Kidney glomerular epithelial cell (primary cell): ENCODE results near the gene NKIRAS1.
"Not testable (repeated sequence)": the region's sequence is repeated elsewhere in the genome, so short reads cannot be mapped to it uniquely, and the experiment has no call there.

Experiments
- DNase-seq: peaks from one replicate; lab custom pipeline; 2025; lab: John Stamatoyannopoulos, UW

NKIRAS1 gene

DNA sequence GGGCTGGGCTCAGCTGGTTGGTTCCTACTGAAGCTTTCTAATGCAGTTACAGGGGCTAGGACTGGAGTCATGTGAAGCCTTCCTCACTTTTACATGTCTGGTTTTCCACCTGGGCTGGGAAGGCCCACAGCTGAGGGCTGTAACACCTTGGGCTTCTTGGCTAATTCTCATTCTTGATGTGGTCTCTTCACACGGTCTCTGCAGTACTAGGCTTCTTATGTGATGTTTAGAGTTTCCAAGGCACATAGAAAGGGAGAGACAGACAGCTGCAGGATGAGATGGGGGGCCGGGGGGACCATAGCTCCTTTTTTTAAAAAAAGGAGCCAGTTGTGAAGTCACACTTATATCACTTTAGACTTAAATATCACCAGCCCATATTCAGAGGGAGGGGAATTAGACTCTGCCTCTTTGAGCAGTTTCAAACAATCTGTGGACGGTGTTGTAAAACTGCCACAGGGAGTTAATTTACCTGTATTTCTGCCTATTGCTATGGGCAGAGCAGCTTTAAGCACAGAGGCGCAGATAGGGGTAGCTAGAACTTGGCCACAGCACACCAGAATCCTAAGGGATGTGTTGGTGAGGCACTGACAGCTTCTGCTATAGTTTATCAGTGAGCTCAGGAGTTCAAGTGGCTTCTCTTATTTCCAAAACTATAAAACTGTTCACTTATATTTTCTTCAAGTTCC lies 46.7 kb downstream of the NKIRAS1 start:
- DNase-seq: no peak

DNA sequence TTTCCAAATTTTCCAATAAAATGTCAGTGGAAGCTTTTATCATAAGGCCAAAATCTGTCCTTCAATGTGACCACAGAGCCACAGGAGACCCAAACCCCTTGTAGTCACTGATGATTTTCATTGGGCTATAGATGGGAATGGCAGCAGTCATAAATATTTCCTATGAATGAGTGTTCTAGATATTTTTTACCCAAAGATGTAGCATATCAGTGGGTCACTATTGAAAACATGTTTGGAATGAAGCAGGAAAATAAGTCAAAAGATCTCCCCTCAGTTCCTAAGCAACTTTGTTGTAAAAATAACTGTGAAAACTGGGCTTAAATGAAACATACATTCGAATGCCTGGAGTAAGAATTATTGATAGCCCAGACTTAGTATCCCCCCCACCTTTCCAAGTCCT lies 49.0 kb downstream of the NKIRAS1 start:
- DNase-seq: no peak

DNA sequence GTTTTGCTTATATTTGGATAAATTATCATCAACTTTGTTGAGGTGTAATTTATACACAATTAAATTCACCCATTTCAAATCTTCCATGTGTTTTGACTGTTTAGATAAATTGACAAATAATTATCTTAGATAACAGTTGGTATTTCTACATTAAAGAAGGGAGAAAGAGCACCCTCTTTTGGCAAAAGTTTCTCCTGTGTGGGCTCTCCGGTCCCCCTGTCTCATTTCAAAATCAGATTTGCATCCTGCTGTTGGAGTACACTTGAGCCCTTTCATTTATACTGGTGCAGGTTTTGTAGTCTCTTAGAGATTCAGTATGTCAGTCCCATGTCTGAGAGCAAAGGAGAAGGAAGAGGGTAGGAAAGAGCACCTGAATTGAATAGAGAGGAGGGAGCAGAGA lies 49.4 kb downstream of the NKIRAS1 start:
- no peak for DNase-seq

DNA sequence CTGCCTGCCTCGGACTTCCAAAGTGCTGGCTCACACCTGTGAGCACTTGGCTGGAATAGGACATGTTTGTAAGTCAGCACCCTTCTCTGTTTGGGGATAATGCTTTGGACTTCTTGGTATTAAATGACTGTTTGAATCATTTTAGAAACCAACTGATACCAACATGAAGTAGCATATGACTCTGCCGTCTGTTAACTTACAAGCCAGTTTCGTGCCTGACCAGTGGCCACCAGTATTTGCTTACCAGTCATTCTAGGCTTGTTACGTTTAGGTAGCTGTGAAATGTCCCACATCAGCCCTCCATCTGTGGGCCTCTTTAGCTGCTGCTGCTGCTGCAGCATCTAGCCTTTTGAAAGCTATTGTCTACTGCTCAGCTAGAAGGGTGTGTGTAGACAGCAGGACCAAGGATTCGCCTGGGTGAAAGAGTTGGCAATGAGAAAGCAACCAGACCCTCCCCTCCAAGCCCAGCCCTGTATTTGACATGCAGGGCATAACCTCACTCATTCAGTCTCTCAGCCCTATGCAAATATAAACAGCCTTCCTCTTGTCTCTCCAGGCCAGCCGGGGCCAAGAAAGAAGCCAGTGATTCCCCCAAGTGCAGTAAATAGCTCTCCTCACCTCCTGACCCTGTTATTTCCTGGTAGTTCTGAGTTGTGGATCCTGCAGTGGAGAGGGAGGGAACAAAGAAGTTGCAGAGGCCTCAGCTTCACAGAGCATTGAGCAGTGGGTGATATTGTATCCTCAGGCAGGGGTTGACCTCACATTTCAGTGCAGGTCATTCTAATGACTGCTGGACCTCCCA lies 51.0 kb downstream of the NKIRAS1 start:
- peak; percentile 40 for DNase-seq

DNA sequence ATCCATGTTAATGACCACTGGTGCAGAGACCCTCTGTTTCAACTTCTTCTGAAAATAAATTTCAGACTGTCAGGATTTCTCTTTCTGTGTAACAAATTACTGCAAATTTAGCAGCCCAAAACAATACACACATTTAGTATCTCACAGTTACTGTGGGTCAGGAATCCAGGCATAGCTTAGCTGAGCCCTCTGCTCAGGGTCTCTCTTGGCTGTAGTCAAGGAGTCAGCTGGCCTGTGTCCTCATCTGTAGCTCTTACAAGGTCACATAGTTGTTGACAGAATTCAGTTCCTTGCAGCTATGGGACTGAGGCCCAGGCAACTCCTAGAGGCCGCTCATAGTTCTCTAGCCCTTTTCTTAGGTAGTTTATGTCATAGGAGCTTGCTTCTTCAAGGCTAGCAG lies 51.9 kb downstream of the NKIRAS1 start:
- DNase-seq: no peak

DNA sequence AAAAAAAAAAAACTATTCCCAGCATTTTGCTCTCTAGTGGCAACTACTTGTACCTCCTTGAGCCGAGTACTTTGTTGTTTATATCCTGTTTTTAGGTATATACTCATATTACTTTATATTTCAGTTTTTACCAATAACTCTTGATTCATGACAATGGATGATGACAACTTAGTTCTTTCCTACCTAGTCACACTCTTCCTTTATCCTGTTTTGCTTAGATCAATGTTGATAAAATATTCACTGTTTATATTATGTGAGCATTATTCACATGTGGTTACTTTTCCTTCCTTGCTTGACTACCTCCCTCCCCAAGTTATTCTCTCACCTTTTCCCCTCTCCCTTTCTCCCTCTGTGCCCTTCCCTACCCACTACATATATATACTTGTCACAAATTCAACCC lies 53.7 kb downstream of the NKIRAS1 start:
- DNase-seq: no peak

DNA sequence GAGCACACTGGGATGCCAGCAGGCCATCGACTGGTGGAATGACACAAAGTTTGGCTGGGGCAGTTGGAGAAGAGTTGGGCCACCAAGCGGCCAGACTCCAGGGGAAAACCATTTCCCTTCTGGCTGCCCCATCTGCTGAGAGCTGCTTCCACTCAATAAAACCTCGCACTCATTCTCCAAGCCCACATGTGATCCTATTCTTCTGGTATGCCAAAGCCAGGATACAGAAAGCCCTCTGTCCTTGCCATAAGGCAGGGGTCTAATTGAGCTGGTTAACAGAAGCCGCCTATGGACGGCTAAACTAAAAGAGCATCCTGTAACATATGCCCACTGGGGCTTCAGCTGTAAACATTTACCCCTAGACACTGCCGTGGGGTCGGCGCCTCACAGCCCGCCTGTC lies 55.1 kb downstream of the NKIRAS1 start:
- DNase-seq: no peak

DNA sequence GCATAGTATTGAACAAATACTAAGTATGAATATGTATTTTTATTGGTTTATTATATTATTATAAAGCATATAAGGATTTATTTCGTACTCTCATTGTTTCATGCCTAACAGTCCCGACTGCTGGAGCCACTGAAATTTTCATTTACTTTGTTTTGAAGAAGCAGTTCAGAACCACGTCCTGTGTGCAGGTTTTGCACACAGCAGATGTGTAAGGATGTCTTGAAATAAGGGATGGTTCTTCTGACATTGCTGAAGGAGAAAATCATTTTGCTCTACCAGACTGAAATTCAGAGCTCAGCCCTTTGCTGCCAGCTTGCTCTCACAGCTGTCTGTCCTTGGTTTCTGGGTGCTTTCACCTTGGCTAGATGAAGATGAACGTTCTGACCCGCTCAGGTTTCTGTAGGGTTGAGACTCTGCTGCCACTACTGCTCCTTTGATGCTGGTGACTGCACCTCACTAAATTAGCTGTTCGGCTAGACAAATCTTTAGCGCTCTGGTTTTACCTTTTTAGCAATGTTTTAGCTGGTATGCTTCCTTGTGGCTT lies 56.9 kb downstream of the NKIRAS1 start:
- DNase-seq: no peak

DNA sequence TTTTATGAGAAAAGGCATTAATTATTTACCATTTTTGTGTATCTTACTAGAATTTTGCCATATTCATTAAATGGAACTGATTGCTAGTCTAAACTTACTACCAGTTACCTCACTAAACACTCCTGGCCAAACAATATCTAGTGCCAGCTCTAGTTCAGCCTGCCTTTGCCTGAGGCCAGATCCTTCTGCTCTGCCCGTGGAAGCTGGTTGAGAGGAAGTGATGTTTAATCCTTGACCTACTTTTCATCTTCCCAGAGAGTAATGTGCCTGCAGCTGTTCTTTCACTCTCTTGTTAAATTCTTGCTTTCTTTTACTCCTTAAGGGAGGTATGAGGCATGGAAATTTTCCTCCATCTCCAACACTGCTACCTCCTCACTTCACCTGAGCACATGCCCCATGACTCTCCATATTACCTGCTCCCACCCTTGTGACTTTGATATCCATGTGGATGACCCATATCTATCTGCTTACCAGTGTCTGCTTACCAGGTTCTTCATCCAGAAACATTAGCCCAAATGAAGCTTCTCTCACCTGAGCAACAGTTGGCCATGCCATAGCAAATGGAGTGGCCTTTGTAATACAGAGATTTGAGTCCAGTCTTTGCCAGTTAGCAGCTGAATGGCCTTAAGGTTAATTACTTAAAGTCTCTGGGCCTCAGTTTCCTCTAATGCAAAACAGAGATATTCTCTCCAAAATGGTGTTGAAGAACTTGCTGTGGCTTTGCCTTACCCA lies 57.6 kb downstream of the NKIRAS1 start:
- no peak for DNase-seq

DNA sequence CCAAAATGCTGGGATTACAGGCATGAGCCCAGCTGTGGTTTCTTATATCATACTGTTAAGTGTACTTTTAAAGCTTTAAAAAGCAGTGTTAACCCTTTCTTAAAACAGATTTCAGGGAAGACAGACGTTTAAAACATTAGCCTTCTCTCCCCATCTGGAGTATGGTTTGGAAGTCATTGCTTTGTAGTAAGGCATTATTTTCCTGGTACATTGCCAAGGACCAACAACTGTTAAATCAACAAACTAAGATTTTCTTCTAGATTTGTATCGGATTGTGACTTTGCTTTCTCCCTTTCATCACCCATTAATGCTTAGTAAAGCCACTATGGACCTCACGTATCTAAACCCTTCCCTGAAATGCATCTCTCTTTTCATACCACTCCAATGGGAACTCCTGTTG lies 60.5 kb downstream of the NKIRAS1 start:
- DNase-seq: no peak

DNA sequence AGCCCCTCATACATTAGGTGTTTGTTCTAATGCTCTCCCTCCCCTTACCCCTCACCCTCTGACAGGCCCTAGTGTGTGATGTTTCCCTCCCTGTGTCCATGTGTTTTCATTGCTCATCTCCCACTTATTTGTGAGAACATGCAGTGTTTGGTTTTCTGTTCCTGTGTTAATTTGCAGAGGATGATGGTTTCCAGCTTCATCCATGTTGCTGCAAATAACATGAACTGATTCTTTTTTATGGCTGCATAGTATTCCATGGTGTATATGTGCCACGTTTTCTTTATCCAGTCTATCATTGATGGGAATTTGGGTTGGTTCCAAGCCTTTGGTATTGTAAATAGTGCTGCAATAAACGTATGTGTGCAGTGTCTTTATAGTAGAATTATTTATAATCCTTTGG lies 67.3 kb downstream of the NKIRAS1 start:
- DNase-seq: not testable (repeated sequence)

DNA sequence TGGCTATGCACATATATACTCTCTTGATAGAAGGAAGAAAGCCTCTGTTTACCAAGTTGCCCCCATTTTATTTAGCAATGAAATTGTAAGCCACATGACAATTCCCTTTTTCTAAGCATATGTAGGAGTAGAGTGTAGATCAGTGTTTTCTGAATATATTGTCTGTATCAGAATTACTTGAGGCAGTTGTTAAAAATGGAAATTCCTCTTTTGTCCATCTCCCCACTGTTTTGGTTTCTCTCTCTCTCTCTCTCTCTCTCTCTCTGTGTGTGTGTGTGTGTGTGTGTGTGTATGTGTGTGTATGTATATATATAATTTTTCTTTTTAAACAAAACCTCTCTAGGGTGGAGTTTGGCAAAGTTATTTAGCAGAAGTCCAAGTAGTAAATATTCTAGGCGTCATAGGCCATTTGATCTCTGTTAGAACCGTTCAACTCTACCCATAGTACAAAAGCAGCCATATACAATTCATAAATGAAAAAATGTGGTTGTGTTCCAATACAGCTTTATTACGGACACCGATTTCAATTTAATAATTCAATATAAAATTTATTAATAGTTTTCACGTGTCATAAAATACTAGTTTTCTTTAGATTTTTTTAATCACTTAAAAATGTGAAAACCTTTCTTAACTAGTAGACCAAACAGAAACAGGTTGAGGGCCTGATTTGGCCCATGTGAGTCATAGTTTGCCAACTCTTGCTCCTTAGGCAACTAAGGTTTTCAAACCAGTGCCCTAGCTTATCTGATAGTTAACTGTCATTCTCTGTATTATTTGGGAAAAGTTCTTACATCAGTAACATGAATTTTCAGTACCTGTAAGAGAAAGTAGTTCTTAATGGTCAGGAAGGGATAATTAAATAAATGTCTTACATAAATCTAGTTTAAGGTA lies 71.2 kb downstream of the NKIRAS1 start:
- DNase-seq: no peak

DNA sequence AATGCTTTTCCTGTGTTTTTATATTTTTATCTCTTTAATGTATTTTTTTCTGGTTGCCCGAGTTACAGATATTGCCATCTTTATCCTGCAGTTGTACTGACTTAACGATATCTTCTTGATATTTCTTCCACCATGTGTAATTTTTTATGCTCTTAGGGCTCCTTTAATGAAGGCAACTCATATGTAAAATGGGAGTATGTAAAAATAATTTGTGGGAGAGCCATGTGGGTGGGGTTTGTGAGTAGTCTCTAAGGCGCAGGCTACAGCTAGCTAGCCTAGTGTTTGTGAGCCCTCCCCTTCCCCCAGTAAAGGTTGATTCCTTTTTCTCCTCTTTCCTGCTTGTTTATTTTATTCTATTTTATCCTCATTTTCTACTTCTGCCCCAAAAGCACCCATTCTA lies 72.9 kb downstream of the NKIRAS1 start:
- no peak for DNase-seq
